SK-N-SH (cell line): Measurements from ENCODE around the gene SNX27. TPM values are rescaled to one million over a fixed set of nuclear protein-coding genes. Genes with fewer than 3 reads are reported as not detected.

ENCODE experiments used
- CTCF ChIA-PET: fragments of 300-600, 350-600 bp; formaldehyde crosslinking; extraction: SDS; loops from one replicate; lab custom pipeline; 2021; lab: Yijun Ruan, JAX
- POLR2A ChIA-PET: fragments of 350-600 bp; sonication (Branson Sonifier 250); formaldehyde crosslinking; extraction: SDS; loops from one replicate; lab custom pipeline; 2020; ENCODE audit warnings: antibody characterized with exemption, inconsistent platforms; lab: Yijun Ruan, JAX
- DNase-seq: peaks from one replicate; pipeline ENCODE4 v3.0.0; 2012
- H2AFZ ChIP-seq: fragments of 200-600 bp; sonication (generic); 2 replicates; pipeline ENCODE4 v1.8.1; 2016; ENCODE audit warnings: antibody characterized with exemption, mild to moderate bottlenecking, low read depth
- H3F3A ChIP-seq: fragments of 200-600 bp; sonication (generic); replicated peaks from 2 replicates; pipeline ENCODE3; 2016; ENCODE audit warnings: antibody characterized with exemption, mild to moderate bottlenecking; ENCODE audit not compliant: insufficient read depth
- H3K27ac ChIP-seq, 2 experiments: fragments of 200-500 bp in 1 of 2; fragments of 200-600 bp in 1 of 2; sonication (Bioruptor generic) in 1 of 2; sonication (generic), shearing (Covaris generic) in 1 of 2; 2 replicates each; pipeline versions ENCODE4 v1.5.1 to v1.6.1; 2014 to 2016; ENCODE audit warnings: low read depth in 2 of 2, inconsistent platforms in 1 of 2, low read length in 1 of 2, mild to moderate bottlenecking in 1 of 2, mixed read lengths in 1 of 2
- H3K27me3 ChIP-seq: fragments of 200-600 bp; sonication (generic), shearing (Covaris generic); 2 replicates; pipeline ENCODE4 v1.6.1; 2016; ENCODE audit warnings: mixed run types; ENCODE audit not compliant: insufficient read depth
- H3K36me3 ChIP-seq, 2 experiments: fragments of 200-500 bp in 1 of 2; fragments of 200-600 bp in 1 of 2; sonication (Bioruptor generic) in 1 of 2; sonication (generic) in 1 of 2; replicated peaks in 1 of 2; 2 replicates each; pipeline versions ENCODE3 to v1.5.1; 2014 to 2016; ENCODE audit warnings: low read length in 1 of 2, mild to moderate bottlenecking in 1 of 2; ENCODE audit not compliant: insufficient read depth in 2 of 2, control insufficient read depth in 1 of 2
- H3K4me1 ChIP-seq, 2 experiments: fragments of 200-500 bp in 1 of 2; fragments of 200-600 bp in 1 of 2; sonication (Bioruptor generic) in 1 of 2; sonication (generic), shearing (Covaris generic) in 1 of 2; 2 replicates each; pipeline versions ENCODE4 v1.5.1 to v1.6.1; 2014 to 2016; ENCODE audit warnings: low read depth in 1 of 2, low read length in 1 of 2, mixed run types in 1 of 2; ENCODE audit not compliant: insufficient read depth in 2 of 2, control insufficient read depth in 1 of 2
- H3K4me2 ChIP-seq: fragments of 200-600 bp; sonication (generic), shearing (Covaris generic); 2 replicates; pipeline ENCODE4 v1.6.1; 2017; ENCODE audit warnings: mixed run types
- H3K4me3 ChIP-seq, 2 experiments: fragments of 200-500 bp in 1 of 2; fragments of 200-600 bp in 1 of 2; sonication (Bioruptor generic) in 1 of 2; sonication (generic), shearing (Covaris generic) in 1 of 2; 2 replicates each; pipeline versions ENCODE4 v1.5.1 to v1.8.1; 2014 to 2016; ENCODE audit warnings: low read depth in 2 of 2, inconsistent platforms in 1 of 2, low read length in 1 of 2, mild to moderate bottlenecking in 1 of 2, mixed read lengths in 1 of 2, moderate library complexity in 1 of 2
- H3K79me2 ChIP-seq: fragments of 200-600 bp; sonication (generic); 2 replicates; pipeline ENCODE4 v1.8.1; 2017; ENCODE audit warnings: mild to moderate bottlenecking; ENCODE audit not compliant: insufficient read depth
- H3K9ac ChIP-seq: fragments of 200-600 bp; sonication (generic); 2 replicates; pipeline ENCODE4 v1.6.1; 2017; ENCODE audit warnings: mixed run types
- H3K9me2 ChIP-seq: fragments of 200-600 bp; sonication (generic); 2 replicates; pipeline ENCODE4 v1.6.1; 2017; ENCODE audit warnings: mixed run types
- H3K9me3 ChIP-seq: fragments of 200-600 bp; sonication (generic); 2 replicates; pipeline ENCODE4 v1.6.1; 2017; ENCODE audit warnings: mixed run types, mild to moderate bottlenecking, moderate library complexity
- H4K20me1 ChIP-seq: fragments of 200-600 bp; sonication (generic); 2 replicates; pipeline ENCODE4 v1.6.1; 2017; ENCODE audit warnings: mild to moderate bottlenecking, mixed run types; ENCODE audit not compliant: insufficient read depth
- CHD2 ChIP-seq: fragments of 150-350 bp; IDR thresholded peaks from 2 replicates; pipeline ENCODE4 v1.6.1; 2018; ENCODE audit warnings: low read length; ENCODE audit not compliant: partially characterized antibody
- EZH2phosphoT487 ChIP-seq: fragments of 200-600 bp; sonication (generic); IDR thresholded peaks from 2 replicates; pipeline ENCODE4 v1.6.1; 2017; ENCODE audit warnings: low read depth, mixed run types, mild to moderate bottlenecking, antibody characterized with exemption, moderate library complexity, borderline replicate concordance
- GATA2 ChIP-seq: sonication (generic); formaldehyde crosslinking; IDR thresholded peaks from 2 replicates; pipeline ENCODE4 v1.5.0; 2020; ENCODE audit warnings: mild to moderate bottlenecking, missing genetic modification reagents
- IRF3 ChIP-seq: fragments of 150-350 bp; IDR thresholded peaks from 2 replicates; pipeline ENCODE4 v1.6.1; 2016; ENCODE audit warnings: mild to moderate bottlenecking, low read depth, low read length
- JUND ChIP-seq: IDR thresholded peaks from 2 replicates; pipeline ENCODE4 v1.4.0; 2012
- MAX ChIP-seq: IDR thresholded peaks from 2 replicates; pipeline ENCODE4 v1.4.0; 2012; ENCODE audit warnings: low read depth
- MXI1 ChIP-seq: IDR thresholded peaks from 2 replicates; pipeline ENCODE4 v1.6.1; 2012; ENCODE audit warnings: mild to moderate bottlenecking, low read depth, low read length, improper control_type of control experiment
- NFIC ChIP-seq: IDR thresholded peaks from 2 replicates; pipeline ENCODE4 v1.4.0; 2012; ENCODE audit warnings: borderline replicate concordance
- RAD21 ChIP-seq: IDR thresholded peaks from 2 replicates; pipeline ENCODE4 v1.6.1; 2012; ENCODE audit warnings: mild to moderate bottlenecking, low read length
- RCOR1 ChIP-seq: fragments of 150-350 bp; IDR thresholded peaks from 2 replicates; pipeline ENCODE4 v1.6.1; 2017; ENCODE audit warnings: antibody characterized with exemption, low read length
- RFX5 ChIP-seq: IDR thresholded peaks from 2 replicates; pipeline ENCODE4 v1.6.1; 2012; ENCODE audit warnings: mild to moderate bottlenecking, improper control_type of control experiment, low read length
- RXRA ChIP-seq: IDR thresholded peaks from 2 replicates; pipeline ENCODE4 v1.4.0; 2012; ENCODE audit warnings: low read depth, mild to moderate bottlenecking, borderline replicate concordance
- TAF1 ChIP-seq: IDR thresholded peaks from 2 replicates; pipeline ENCODE4 v1.6.1; 2012; ENCODE audit warnings: low read depth, mild to moderate bottlenecking, low read length, moderate library complexity, borderline replicate concordance
- YY1 ChIP-seq: IDR thresholded peaks from 2 replicates; pipeline ENCODE4 v1.4.0; 2012; ENCODE audit warnings: low read depth, mild to moderate bottlenecking
- ZBTB33 ChIP-seq: IDR thresholded peaks from 2 replicates; pipeline ENCODE4 v1.4.0; 2012; ENCODE audit warnings: low read depth, borderline replicate concordance
- WGBS: methylation state at CpG from one replicate; pipeline ENCODE4 v1.1.6; 2017; ENCODE audit warnings: low lambda C conversion rate; 5-methylcytosine and 5-hydroxymethylcytosine counted together
- polyA plus RNA-seq, 3 experiments: library from polyadenylated mRNA; depleted of rRNA; stranded (reverse); fragments of >200 nt; gene quantifications; 2 replicates each; pipeline ENCODE4 v1.2.3, GENCODE V29; 2012
- TF ChIP-seq, protein P1 (sequence below): fragments of 150-350 bp; IDR thresholded peaks from 2 replicates; pipeline ENCODE4 v1.6.1; 2017; ENCODE audit warnings: antibody characterized with exemption, low read length, low read depth, borderline replicate concordance
- TF ChIP-seq, protein P2 (sequence below): IDR thresholded peaks from 2 replicates; pipeline ENCODE4; 2012

The SNX27 gene
- polyA plus RNA-seq, 1 of the 3 experiments (the other 2 are of a cell fraction): 10.8 TPM

DNA sequence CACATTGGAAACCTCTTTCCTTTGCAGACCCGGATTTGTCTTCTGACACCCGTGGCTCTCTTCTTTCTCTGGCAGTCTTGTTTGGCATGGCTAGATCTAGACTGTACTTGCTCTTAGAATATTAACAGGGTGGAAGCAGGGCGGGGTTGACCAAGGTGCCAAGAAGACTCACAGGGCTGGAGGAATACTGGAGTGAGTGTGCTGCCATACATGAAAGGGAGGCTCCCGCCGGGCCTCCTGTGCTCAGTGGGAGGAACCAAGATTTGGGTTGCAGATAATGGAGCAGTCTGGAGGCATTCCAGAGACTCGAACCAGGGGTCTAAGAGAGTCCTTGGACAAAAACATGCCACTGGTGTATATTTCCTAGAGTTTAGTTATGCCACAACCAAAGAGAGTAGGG is 27.6 kb upstream of the SNX27 start:
- Histone ChIP-seq H3K27me3 (no peaks in the 10 kb centered on the region), H2AFZ (no peak overlapping the region), H3K4me3 (no peak overlapping the region), H3K4me2 (no peak overlapping the region), H3K9me2 (no peaks in the 10 kb centered on the region), H3K79me2 (no peaks in the 10 kb centered on the region), H3K36me3 (peaks cover 11 to 43% of the 10 kb centered on the region in 2 experiments), H3K27ac (no peak overlapping the region), H4K20me1 (no peaks in the 10 kb centered on the region), H3K4me1 (no peaks in the 10 kb centered on the region; a peak in 1 of 4 replicates), H3F3A (no peaks in the 10 kb centered on the region), H3K9ac (no peak overlapping the region), H3K9me3 (no peaks in the 10 kb centered on the region)
- TF ChIP-seq IRF3 (no peak), JUND (no peak), NFIC (no peak), MAX (no peak), EZH2phosphoT487 (no peak), ZBTB33 (no peak), GATA2 (no peak), RAD21 (no peak), YY1 (no peak), TAF1 (no peak), RXRA (no peak), RFX5 (no peak), MXI1 (no peak), CHD2 (no peak), RCOR1 (no peak)
- TF ChIP-seq, protein P1, sequence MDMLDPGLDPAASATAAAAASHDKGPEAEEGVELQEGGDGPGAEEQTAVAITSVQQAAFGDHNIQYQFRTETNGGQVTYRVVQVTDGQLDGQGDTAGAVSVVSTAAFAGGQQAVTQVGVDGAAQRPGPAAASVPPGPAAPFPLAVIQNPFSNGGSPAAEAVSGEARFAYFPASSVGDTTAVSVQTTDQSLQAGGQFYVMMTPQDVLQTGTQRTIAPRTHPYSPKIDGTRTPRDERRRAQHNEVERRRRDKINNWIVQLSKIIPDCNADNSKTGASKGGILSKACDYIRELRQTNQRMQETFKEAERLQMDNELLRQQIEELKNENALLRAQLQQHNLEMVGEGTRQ: no peak
- TF ChIP-seq, protein P2, sequence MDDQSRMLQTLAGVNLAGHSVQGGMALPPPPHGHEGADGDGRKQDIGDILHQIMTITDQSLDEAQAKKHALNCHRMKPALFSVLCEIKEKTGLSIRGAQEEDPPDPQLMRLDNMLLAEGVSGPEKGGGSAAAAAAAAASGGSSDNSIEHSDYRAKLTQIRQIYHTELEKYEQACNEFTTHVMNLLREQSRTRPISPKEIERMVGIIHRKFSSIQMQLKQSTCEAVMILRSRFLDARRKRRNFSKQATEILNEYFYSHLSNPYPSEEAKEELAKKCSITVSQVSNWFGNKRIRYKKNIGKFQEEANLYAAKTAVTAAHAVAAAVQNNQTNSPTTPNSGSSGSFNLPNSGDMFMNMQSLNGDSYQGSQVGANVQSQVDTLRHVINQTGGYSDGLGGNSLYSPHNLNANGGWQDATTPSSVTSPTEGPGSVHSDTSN: no peak
- ChIA-PET CTCF (interaction anchor here (3.4 kb wide), 1 partner anchor 10 kb away, joined by 34 read pairs; no protein-coding TSS in a partner anchor), POLR2A (no interaction called here)
- 68% methylated on average over 6 of the region's 6 CpGs for WGBS
- DNase-seq: no peak
